ENCODE data around the gene TNFAIP3.

- no peak for TF ChIP-seq CTCF (conservative IDR thresholded peaks at IDR 0.05)
- TF ChIP-seq ZFX (IDR thresholded peaks at IDR 0.05) = no peak
Observed at GRCh38 chr6:137868721-137869548, 1.9 kb downstream of the TNFAIP3 start.
